HG03108 (cell line): ENCODE results near the gene SRGAP2B.
"Not testable (repeated sequence)": the region's sequence is repeated elsewhere in the genome, so short reads cannot be mapped to it uniquely, and the experiment has no call there.

Experiments
- ATAC-seq: cut with Tn5 transposase; IDR thresholded peaks from one replicate; pipeline ENCODE4 v1.9.1; 2021; ENCODE audit warnings: moderate library complexity; ENCODE audit not compliant: unreplicated experiment

Gene SRGAP2B

DNA sequence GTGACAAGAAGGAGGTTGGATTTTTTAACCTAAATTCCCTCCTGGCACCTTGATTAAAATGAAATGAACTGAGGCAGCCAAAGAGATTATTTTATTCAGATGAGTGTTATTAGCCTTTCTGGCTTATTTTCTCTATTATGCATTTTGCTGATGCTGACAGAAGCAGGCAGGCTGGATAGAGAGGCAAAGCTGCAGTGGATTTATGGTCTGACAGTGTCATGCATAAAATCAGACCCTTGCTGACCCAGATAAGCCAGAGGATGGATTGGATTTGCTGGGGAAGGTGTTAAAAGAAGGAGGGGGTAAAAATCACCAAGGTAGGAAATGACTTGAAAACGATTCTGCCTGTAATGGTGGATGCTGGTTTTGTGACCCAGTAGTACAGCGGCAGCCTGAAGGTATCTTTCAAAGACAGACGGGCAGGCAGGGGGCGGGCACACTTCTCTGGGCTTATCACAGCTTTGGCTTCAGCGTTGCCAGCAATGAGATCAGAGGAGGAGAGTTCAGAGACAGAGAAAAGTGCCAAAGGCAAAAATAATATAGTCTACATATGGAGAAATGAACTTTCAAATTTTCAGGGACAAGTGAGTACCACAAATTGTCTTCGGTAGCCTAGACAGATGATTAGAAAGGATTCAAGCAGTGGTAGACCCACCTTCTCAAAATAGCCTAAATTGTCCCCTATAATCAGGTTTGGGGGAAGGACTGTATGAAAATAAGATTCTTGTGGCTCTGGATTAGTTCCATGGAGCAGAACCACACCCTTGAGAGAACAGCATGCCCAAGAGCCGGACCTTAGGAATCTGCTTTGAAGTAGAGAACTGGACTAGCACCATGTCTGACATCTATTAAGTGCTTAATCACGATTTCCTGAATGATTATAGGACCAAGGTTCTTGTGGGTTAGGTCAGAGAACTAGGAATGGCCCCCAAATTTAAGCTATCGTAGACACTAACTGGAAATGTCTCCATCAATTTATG is 133.2 kb downstream of the SRGAP2B start:
- not testable (repeated sequence) for ATAC-seq

GRCh38 chr1:144960929-144961488 is 134.1 kb downstream of the SRGAP2B start:
- ATAC-seq, result not testable (repeated sequence)

- ATAC-seq, result not testable (repeated sequence)
These were observed 146.7 kb downstream of the SRGAP2B start for GRCh38 chr1:144948390-144948789.

DNA sequence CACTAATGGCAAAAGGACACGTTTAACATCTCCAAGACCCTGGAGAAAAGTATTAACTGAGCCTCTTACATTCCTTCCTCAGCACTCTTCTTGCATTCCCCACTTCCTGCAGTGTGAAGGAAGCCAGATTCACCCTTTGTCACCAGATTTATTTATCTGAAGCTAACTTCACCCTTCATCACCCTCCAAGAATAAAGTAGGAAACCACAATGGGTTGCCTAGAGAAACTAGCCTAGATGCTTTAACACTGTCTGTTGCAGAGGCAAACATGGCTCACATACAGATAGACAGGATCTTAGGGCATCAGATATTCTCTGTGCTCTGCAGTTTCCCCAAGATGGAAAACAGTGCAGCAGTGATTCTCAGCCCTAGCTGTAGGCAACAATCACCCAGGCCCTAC is 147.6 kb downstream of the SRGAP2B start:
- not testable (repeated sequence) for ATAC-seq

- not testable (repeated sequence) for ATAC-seq
These were observed 148.3 kb downstream of the SRGAP2B start for GRCh38 chr1:144946525-144947480.

GRCh38 chr1:144941710-144942109 is 153.4 kb downstream of the SRGAP2B start:
- ATAC-seq, result not testable (repeated sequence)

DNA sequence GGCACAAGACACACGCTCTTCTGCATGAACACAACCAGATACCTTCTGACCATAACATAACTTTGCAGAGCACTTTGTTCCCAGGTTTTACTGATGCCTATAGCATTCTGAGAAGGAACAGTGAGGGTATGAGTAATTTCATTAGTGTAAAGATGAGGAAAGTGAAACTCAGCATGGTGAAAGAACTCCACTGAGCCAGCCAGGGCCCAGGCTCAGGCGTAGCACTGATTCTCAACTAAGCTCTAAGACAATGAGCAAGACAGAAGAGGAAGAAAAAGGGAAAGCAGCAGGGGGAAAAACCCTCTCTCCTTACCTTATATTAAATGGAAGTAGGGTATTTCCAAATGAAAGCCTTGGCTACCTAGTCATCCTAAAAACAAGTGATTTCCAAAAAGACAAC is 155.1 kb downstream of the SRGAP2B start:
- ATAC-seq, result peak; percentile 48

DNA sequence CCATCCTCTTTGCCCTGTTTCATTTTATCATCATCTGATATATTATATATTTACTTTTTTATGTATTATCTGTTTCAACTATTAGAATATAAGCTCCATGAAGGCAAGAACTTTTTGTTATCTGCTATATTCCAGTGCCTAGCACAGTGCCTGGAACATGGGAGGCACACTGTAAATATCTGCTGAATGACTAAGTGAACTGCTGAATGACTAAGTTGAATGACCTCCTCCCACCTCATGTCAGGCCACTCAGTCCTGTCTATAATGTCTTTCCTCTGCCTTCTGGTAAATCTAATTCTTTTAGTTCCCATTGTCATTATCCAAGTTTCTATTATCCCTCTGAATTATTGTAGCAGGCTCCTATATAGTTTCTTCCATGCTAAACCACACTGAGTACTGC is 156.5 kb downstream of the SRGAP2B start:
- ATAC-seq, result not testable (repeated sequence)

DNA sequence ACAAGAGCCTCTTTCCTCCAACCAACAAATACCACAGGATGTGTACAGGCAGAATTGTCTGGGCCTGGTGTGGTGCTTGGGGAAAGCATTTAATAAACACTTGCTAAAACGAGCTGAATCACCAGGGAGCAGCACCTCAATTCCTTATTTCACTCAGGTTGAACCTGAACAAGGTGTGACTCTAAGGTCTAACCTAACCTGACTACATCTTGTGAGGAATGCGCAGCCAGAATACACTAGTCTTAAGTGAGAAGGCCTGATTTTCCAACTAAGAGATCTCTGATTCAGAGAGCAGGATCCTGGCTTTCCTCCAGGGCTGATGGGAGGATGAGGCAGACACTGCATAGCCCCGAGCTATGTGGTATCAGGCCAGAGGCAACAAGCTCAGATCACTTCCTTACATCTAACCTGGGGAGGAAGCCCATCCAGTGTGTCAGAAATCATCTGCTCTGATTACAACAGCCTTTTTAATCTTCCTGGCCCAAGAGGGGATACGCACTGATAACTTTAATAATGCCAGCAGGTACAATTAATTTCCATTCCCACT is 158.9 kb downstream of the SRGAP2B start:
- not testable (repeated sequence) for ATAC-seq

GRCh38 chr1:144935310-144935709 is 159.8 kb downstream of the SRGAP2B start:
- not testable (repeated sequence) for ATAC-seq

GRCh38 chr1:144933014-144933413 is 162.1 kb downstream of the SRGAP2B start:
- not testable (repeated sequence) for ATAC-seq

DNA sequence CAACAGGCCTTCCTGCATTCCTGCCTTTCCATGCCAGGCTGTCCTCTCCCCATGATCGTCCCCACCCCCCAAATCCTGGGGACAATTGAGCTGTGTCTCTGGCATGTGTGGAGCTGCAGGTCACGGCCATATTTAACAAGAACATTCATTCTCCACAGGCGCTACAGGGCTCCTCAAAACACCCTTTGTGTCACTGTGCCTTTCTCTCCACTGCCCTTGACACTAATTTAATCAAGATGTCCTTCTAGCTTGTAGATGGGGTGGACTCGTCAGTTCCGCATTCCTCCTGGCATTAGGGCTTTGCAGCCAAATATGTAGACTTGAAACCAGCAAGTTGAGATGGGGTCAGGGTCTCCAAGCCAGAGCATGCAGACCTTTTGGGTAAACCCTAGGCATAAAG is 163.0 kb downstream of the SRGAP2B start:
- not testable (repeated sequence) for ATAC-seq

DNA sequence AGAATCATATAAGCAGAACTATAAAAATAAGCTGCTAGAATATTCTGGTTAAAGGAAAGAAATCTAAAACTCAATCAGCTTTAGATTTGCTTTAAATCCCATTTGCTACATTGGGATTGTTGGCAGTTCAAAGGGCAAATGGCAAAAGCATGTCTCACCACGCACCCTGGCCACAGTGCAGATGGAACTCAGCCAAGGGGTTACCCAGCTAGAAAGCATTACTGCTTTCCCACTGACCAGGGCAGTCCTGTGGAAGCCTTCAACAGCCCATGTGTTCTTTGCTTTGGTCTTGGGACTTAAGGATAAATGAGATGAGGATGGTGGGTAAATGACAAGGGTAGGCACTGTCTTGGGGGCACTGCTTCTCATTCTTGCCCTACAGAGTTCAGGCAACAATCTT is 163.6 kb downstream of the SRGAP2B start:
- not testable (repeated sequence) for ATAC-seq

GRCh38 chr1:144930085-144930777 is 164.9 kb downstream of the SRGAP2B start:
- not testable (repeated sequence) for ATAC-seq

- not testable (repeated sequence) for ATAC-seq
These were observed 167.8 kb downstream of the SRGAP2B start for GRCh38 chr1:144927292-144927691.

- not testable (repeated sequence) for ATAC-seq
These were observed 171.5 kb downstream of the SRGAP2B start for GRCh38 chr1:144923640-144924039.

DNA sequence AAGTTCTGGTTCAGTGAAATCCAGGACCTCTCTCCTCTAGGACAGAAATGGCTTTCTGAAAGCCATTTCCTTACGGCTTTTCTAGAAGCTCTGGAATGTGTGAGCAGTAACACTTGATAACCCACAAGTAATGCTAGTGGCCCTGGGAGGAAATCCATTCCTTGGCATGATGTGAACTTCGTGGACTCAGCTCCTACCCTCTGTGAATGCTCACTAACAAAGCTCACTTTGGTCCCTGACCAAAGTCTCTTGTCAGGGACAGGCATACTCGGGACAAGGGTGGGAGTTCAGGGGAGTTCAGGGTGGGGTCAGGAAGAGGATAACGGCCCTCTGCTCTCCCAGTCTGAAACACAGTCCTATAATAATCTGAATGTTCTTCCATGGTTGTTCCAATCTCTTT is 172.3 kb downstream of the SRGAP2B start:
- not testable (repeated sequence) for ATAC-seq

DNA sequence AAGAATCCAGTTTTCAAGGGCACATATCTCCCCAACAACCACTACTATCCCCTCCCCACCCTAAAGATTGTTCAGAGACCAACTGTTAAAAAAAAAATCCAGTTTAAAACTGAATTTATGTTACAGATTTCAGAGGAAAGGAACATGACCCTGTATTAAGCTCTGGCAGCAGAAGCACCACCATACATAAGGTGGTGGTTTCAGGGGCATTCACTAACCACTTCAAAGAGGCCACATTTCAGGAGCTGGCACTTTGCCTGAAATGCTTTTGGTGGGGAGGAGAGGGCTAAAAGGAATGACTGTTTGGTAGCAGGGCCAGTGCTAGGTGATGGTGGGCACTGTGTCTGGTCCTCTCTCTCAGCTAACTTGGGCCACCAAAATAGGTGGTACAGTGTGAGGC is 176.0 kb downstream of the SRGAP2B start:
- not testable (repeated sequence) for ATAC-seq

DNA sequence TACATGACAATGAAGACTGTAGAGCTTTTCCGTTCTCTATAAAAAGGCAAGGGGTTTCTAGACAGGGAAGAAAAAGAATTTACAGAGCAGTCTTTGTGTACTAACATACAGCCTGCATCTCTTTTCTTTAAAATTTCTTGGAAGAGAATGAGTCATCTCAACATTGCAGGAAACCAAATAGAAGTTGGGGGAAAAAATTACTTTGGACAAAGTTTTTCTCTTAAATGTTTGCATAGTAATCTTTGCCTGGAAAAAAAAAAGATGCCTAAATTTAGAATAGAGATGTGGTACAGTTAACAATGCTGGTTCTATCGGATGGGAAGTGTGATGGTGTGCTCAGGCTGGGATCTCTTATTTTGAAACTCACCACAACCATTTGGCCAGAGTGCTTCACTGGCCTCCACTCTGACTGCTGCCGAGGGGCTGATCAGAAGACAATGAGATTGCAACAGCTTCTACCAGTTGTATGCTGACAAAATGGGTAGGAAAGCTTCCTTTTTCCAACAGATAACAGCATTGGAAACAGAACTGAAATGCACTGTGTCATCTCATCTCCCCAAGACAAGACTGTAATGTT is 177.0 kb downstream of the SRGAP2B start:
- not testable (repeated sequence) for ATAC-seq
